ENCODE results near the gene GAS7. TPM values are rescaled to one million over a fixed set of nuclear protein-coding genes. Genes with fewer than 3 reads are reported as not detected.

Gene GAS7
- total RNA-seq, 1 experiment from 2014 or later, result 4.1 TPM

- peaks cover 11% of the 10 kb centered on the region; the same call in 1 of the 2 replicates for H3K27me3 ChIP-seq (ENCODE audit: insufficient read depth, low read length)
Measured at GRCh38 chr17:10088444-10088843, 110.0 kb downstream of the GAS7 start.

More at GRCh38 chr17:10088444-10088843, 110.0 kb downstream of the GAS7 start:
- Histone ChIP-seq H2AFZ (ENCODE audit: low read depth, low read length, poor library complexity, severe bottlenecking) (no peak overlapping the region), H3K4me3 (replicated peaks in 1 of 2; ENCODE audit: low read depth in 1 of 2, low read length in 2 of 2) (no peak overlapping the region), H4K20me1 (ENCODE audit: insufficient read depth) (no peaks in the 10 kb centered on the region), H3K9ac (ENCODE audit: low read length) (no peak overlapping the region), H3K9me2 (ENCODE audit: insufficient read depth) (no peaks in the 10 kb centered on the region), H3K36me3 (ENCODE audit: control insufficient read depth in 1 of 2, insufficient read depth in 2 of 2, low read length in 2 of 2) (no peaks in the 10 kb centered on the region), H3K79me2 (ENCODE audit: insufficient read depth, low read length) (no peaks in the 10 kb centered on the region), H3K9me3 (ENCODE audit: control insufficient read depth in 1 of 2, insufficient read depth in 1 of 2, low read depth in 1 of 2, low read length in 2 of 2) (peaks cover 0 to 4% of the 10 kb centered on the region in 2 experiments; a peak in 1 of 4 replicates), H3K27ac (ENCODE audit: low read depth, low read length) (no peak overlapping the region), H3K4me1 (ENCODE audit: control insufficient read depth in 1 of 2, insufficient read depth in 2 of 2, low read length in 2 of 2) (peaks cover 10 to 24% of the 10 kb centered on the region in 2 experiments), H3K4me2 (ENCODE audit: low read length) (no peak overlapping the region)
- DNase-seq (ENCODE audit: low read depth, low spot score) (no peak), ATAC-seq (no peak)
- CTCF ChIA-PET, result no interaction called here
- POLR2A ChIA-PET, result no interaction called here
- RAD21 ChIA-PET (ENCODE audit: low non-redundant PET in 1 of 2, low total read pairs in 2 of 2, uncharacterized antibody in 2 of 2, unreplicated experiment in 2 of 2), result no interaction called here
- BruUV-seq (replicated peaks), result no TSS peak
- intact Hi-C loops (cut with micrococcal nuclease), result loop anchor here (10.0 kb wide), 1 partner anchor 136 kb away; no protein-coding TSS in a partner anchor
- TF ChIP-seq SRF (IDR thresholded peaks at IDR 0.05; ENCODE audit: low read depth) (no peak), ELF1 (IDR thresholded peaks at IDR 0.05; ENCODE audit: borderline replicate concordance, low read depth) (no peak), RAD21 (IDR thresholded peaks at IDR 0.05; ENCODE audit: low read depth) (no peak), ZNF274 (IDR thresholded peaks at IDR 0.05; ENCODE audit: low read depth, low read length) (no peak), POLR2A (IDR thresholded peaks at IDR 0.05; ENCODE audit: borderline replicate concordance, extremely low read depth, insufficient read depth, insufficient read length) (no peak), REST (IDR thresholded peaks at IDR 0.05; ENCODE audit: low read depth) (no peak), CBX3 (IDR thresholded peaks at IDR 0.05; ENCODE audit: low read depth) (no peak), MAX (IDR thresholded peaks at IDR 0.05) (no peak), YY1 (IDR thresholded peaks at IDR 0.05; ENCODE audit: extremely low read depth, insufficient replicate concordance, low read depth, low read length) (no peak), JUND (IDR thresholded peaks at IDR 0.05) (no peak), CEBPB (IDR thresholded peaks at IDR 0.05; ENCODE audit: low read depth) (no peak), ZFX (IDR thresholded peaks at IDR 0.05) (no peak), EGR1 (IDR thresholded peaks at IDR 0.05; ENCODE audit: low read depth) (no peak), SIN3A (IDR thresholded peaks at IDR 0.05; ENCODE audit: low read depth) (no peak), FOSL1 (IDR thresholded peaks at IDR 0.05; ENCODE audit: low read depth) (no peak), SP1 (IDR thresholded peaks at IDR 0.05; ENCODE audit: low read depth) (no peak), POLR2AphosphoS5 (IDR thresholded peaks at IDR 0.05; ENCODE audit: low read depth, low read length) (no peak), ATF3 (IDR thresholded peaks at IDR 0.05) (no peak), EZH2phosphoT487 (IDR thresholded peaks at IDR 0.05; ENCODE audit: borderline replicate concordance) (no peak), ZBTB33 (IDR thresholded peaks at IDR 0.05; ENCODE audit: extremely low read depth, insufficient replicate concordance, low read length) (no peak)

Measured in HCT116 (cell line).